HepG2 (cell line): Measurements from ENCODE around the gene RER1. TPM values are rescaled to one million over a fixed set of nuclear protein-coding genes. Genes with fewer than 3 reads are reported as not detected.

Experiments
- ATAC-seq: fragments of 200-7000 bp; cut with Tn5 transposase; 3 replicates; pipeline ENCODE4 v1.9.1; 2020; ENCODE audit warnings: mild to moderate bottlenecking, moderate library complexity
- BruUV-seq: library from RNA; stranded (reverse); fragments of 400-500 nt; replicated peaks from 2 replicates; lab custom pipeline; 2021; lab: Mats Ljungman, UMichigan
- CTCF ChIA-PET: fragments of 300-600 bp; formaldehyde crosslinking; extraction: SDS; loops from one replicate; lab custom pipeline; 2021; ENCODE audit warnings: low total read pairs, inconsistent platforms, low intra/inter-chr PET ratio; lab: Yijun Ruan, JAX
- POLR2A ChIA-PET: fragments of 350-600 bp; sonication (Branson Sonifier 250); formaldehyde crosslinking; loops from one replicate; lab custom pipeline; 2020; ENCODE audit warnings: antibody characterized with exemption, inconsistent platforms; lab: Yijun Ruan, JAX
- DNase-seq: peaks from one replicate; pipeline ENCODE4 v3.0.0-alpha.2; 2015; ENCODE audit warnings: low spot score
- FAIRE-seq: peaks from 3 replicates; lab custom pipeline; 2011; peaks lifted over from hg19 to GRCh38; lab: Jason Lieb, UNC
- H2AFZ ChIP-seq: one replicate; pipeline ENCODE4 v1.6.1; 2011; ENCODE audit warnings: low read length, inconsistent platforms
- H3K27ac ChIP-seq: fragments of 300-600 bp; 3 replicates; pipeline ENCODE4 v1.8.0; 2011; ENCODE audit warnings: mixed run types, mild to moderate bottlenecking, mixed read lengths, low read length, inconsistent platforms; ENCODE audit not compliant: insufficient read depth; ENCODE audit errors: extremely low read length
- H3K27me3 ChIP-seq, 2 experiments: fragments of 200-600 bp in 1 of 2; 2 replicates in 1 of 2; 3 replicates in 1 of 2; pipeline versions ENCODE4 v1.6.0 to v1.8.0; 2011; ENCODE audit warnings: low read length in 2 of 2, mild to moderate bottlenecking in 2 of 2, moderate library complexity in 2 of 2, inconsistent platforms in 1 of 2; ENCODE audit not compliant: insufficient read depth in 2 of 2, control insufficient read depth in 1 of 2
- H3K36me3 ChIP-seq, 2 experiments: fragments of 200-600 bp in 1 of 2; replicated peaks in 1 of 2; 2 replicates in 1 of 2; 3 replicates in 1 of 2; pipeline versions ENCODE4 v1.5.1 to v1.8.0; 2011; ENCODE audit warnings: low read length in 2 of 2, inconsistent platforms in 1 of 2; ENCODE audit not compliant: insufficient read depth in 2 of 2, control insufficient read depth in 1 of 2
- H3K4me1 ChIP-seq: 2 replicates; pipeline ENCODE4 v1.5.1; 2012; ENCODE audit warnings: low read length, inconsistent platforms; ENCODE audit not compliant: insufficient read depth
- H3K4me2 ChIP-seq: 2 replicates; pipeline ENCODE4 v1.6.0; 2011; ENCODE audit warnings: low read depth, low read length, inconsistent platforms
- H3K4me3 ChIP-seq, 3 experiments: fragments of 200-600 bp in 1 of 3; sonication (generic), shearing (Covaris generic) in 1 of 3; replicated peaks in 1 of 3; 2 replicates each; pipeline ENCODE4 v1.5.1; 2011 to 2016; ENCODE audit warnings: low read length in 3 of 3, inconsistent platforms in 2 of 3, low read depth in 2 of 3, mild to moderate bottlenecking in 2 of 3, control low read depth in 1 of 3, mixed read lengths in 1 of 3; ENCODE audit not compliant: insufficient read depth in 1 of 3
- H3K79me2 ChIP-seq: one replicate; pipeline ENCODE4 v1.6.1; 2011; ENCODE audit warnings: low read length, inconsistent platforms; ENCODE audit not compliant: insufficient read depth
- H3K9ac ChIP-seq: 2 replicates; pipeline ENCODE4 v1.6.0; 2011; ENCODE audit warnings: mild to moderate bottlenecking, low read depth, low read length, inconsistent platforms; ENCODE audit not compliant: insufficient read depth
- H3K9me3 ChIP-seq: 2 replicates; pipeline ENCODE4 v1.5.1; 2012; ENCODE audit warnings: mild to moderate bottlenecking, low read length
- H4K20me1 ChIP-seq: 2 replicates; pipeline ENCODE4 v1.6.0; 2011; ENCODE audit warnings: inconsistent platforms, mild to moderate bottlenecking, low read length, moderate library complexity; ENCODE audit not compliant: insufficient read depth
- ARNT2 ChIP-seq: sonication (generic); formaldehyde crosslinking; IDR thresholded peaks from 2 replicates; pipeline ENCODE4 v1.8.0; 2022; ENCODE audit warnings: mild to moderate bottlenecking, low read depth, missing genetic modification reagents, moderate library complexity
- BHLHE40 ChIP-seq: IDR thresholded peaks from 2 replicates; pipeline ENCODE4 v1.6.1; 2011; ENCODE audit warnings: low read length, improper control_type of control experiment
- CEBPB ChIP-seq: IDR thresholded peaks from 2 replicates; pipeline ENCODE4 v1.6.1; 2011; ENCODE audit warnings: low read depth, low read length, improper control_type of control experiment, borderline replicate concordance
- CENPT ChIP-seq: sonication (generic); formaldehyde crosslinking; IDR thresholded peaks from 2 replicates; pipeline ENCODE4 v1.8.0; 2022; ENCODE audit warnings: low read depth, mild to moderate bottlenecking, moderate library complexity, missing genetic modification reagents
- DNMT3B ChIP-seq: conservative IDR thresholded peaks from 2 replicates; pipeline ENCODE4 v1.6.1; 2016; ENCODE audit warnings: missing biosample characterization, control low read depth
- FOXA1 ChIP-seq, 2 experiments: fragments of 450-650 bp in 1 of 2; sonication (generic) in 1 of 2; formaldehyde crosslinking in 1 of 2; IDR thresholded peaks; 2 replicates each; pipeline versions ENCODE4 v1.4.0 to v1.6.1; 2016 to 2020; ENCODE audit warnings: missing genetic modification reagents in 1 of 2
- GABPB1 ChIP-seq: IDR thresholded peaks from 2 replicates; pipeline ENCODE4 v1.6.1; 2016; ENCODE audit warnings: mild to moderate bottlenecking, missing genetic modification reagents, moderate library complexity, missing compliant biosample characterization
- IRF2 ChIP-seq: IDR thresholded peaks from 2 replicates; pipeline ENCODE4 v1.6.1; 2018; ENCODE audit warnings: missing genetic modification reagents, missing compliant biosample characterization
- KLF12 ChIP-seq: sonication (generic); formaldehyde crosslinking; IDR thresholded peaks from 2 replicates; pipeline ENCODE4 v1.4.0; 2020; ENCODE audit warnings: missing genetic modification reagents, borderline replicate concordance
- MTA3 ChIP-seq: sonication (generic); formaldehyde crosslinking; IDR thresholded peaks from 2 replicates; pipeline ENCODE4 v1.4.0; 2020; ENCODE audit warnings: missing genetic modification reagents
- MXD4 ChIP-seq: IDR thresholded peaks from 2 replicates; pipeline ENCODE4 v1.6.1; 2016; ENCODE audit warnings: mild to moderate bottlenecking, missing biosample characterization, missing genetic modification reagents
- RAD21 ChIP-seq: fragments of 450-650 bp; formaldehyde crosslinking; IDR thresholded peaks from 2 replicates; pipeline ENCODE4 v1.5.0; 2020; ENCODE audit warnings: mild to moderate bottlenecking
- RXRB ChIP-seq: IDR thresholded peaks from 2 replicates; pipeline ENCODE4 v1.6.1; 2016; ENCODE audit warnings: borderline replicate concordance, missing genetic modification reagents, missing compliant biosample characterization
- SKI ChIP-seq: fragments of 450-650 bp; IDR thresholded peaks from one replicate; pipeline ENCODE4 v1.6.1; 2018; ENCODE audit warnings: mild to moderate bottlenecking; ENCODE audit not compliant: partially characterized antibody
- TCF12 ChIP-seq, 2 experiments: fragments of 450-650 bp in 1 of 2; sonication (generic) in 1 of 2; formaldehyde crosslinking in 1 of 2; IDR thresholded peaks; 2 replicates each; pipeline versions ENCODE4 v1.6.1 to v1.8.0; 2017 to 2022; ENCODE audit warnings: antibody characterized with exemption in 1 of 2, mild to moderate bottlenecking in 1 of 2, missing genetic modification reagents in 1 of 2, moderate library complexity in 1 of 2
- TP53 ChIP-seq: sonication (generic); formaldehyde crosslinking; conservative IDR thresholded peaks from 2 replicates; pipeline ENCODE4 v1.4.0; 2020; ENCODE audit warnings: missing genetic modification reagents
- ZNF124 ChIP-seq: sonication (generic); formaldehyde crosslinking; IDR thresholded peaks from 2 replicates; pipeline ENCODE4 v1.4.0; 2020; ENCODE audit warnings: missing genetic modification reagents
- ZSCAN20 ChIP-seq: sonication (generic); formaldehyde crosslinking; IDR thresholded peaks from 2 replicates; pipeline ENCODE4 v1.4.0; 2020; ENCODE audit warnings: missing genetic modification reagents, mild to moderate bottlenecking, borderline replicate concordance
- WGBS: methylation state at CpG from one replicate; pipeline ENCODE4 v1.1.6; 2017; ENCODE audit warnings: low lambda C conversion rate; 5-methylcytosine and 5-hydroxymethylcytosine counted together
- in situ Hi-C: cut with HindIII; loops from 2 replicates; pipeline ENCODE4 v1.10.0; 2017; ENCODE audit warnings: low pct_unique_long_range_greater_than_20kb; ENCODE audit not compliant: extremely low pct_ligation_motif_present
- intact Hi-C: fragments of 100-400 bp; cut with micrococcal nuclease; formaldehyde crosslinking; loops from one replicate; pipeline ENCODE4 v1.10.0; 2022; ENCODE audit not compliant: unreplicated experiment
- polyA plus RNA-seq, 8 experiments: library from polyadenylated mRNA; depleted of rRNA in 3 of 8; stranded (reverse) in 7 of 8; unstranded in 1 of 8; fragments of >200 nt; fragmentation: Illumina TruSeq in 4 of 8; extraction: Trizol in 4 of 8; gene quantifications; 2 replicates each; pipeline versions ENCODE4 v1.2.1 to v1.2.3, GENCODE V29; 2011 to 2016; ENCODE audit warnings: low read depth in 4 of 8, missing spikeins in 1 of 8, mixed read lengths in 1 of 8; ENCODE audit not compliant: insufficient read depth in 1 of 8
- total RNA-seq, 5 experiments: library from RNA; depleted of rRNA; stranded (reverse); fragments of >200 nt; fragmentation: Illumina TruSeq; extraction: Trizol; gene quantifications; 2 replicates each; pipeline ENCODE4 v1.2.3, GENCODE V29; 2016; ENCODE audit warnings: low read depth in 1 of 5
- TF ChIP-seq, protein P1 (sequence below): sonication (generic); formaldehyde crosslinking; IDR thresholded peaks from 2 replicates; pipeline ENCODE4 v1.4.0; 2020; ENCODE audit warnings: missing genetic modification reagents, borderline replicate concordance

The RER1 gene
- total and polyA plus RNA-seq, 2 of the 13 experiments (the other 11 are each of a cell fraction or from before 2014, with no cell fraction given) = 128 to 164 TPM

DNA sequence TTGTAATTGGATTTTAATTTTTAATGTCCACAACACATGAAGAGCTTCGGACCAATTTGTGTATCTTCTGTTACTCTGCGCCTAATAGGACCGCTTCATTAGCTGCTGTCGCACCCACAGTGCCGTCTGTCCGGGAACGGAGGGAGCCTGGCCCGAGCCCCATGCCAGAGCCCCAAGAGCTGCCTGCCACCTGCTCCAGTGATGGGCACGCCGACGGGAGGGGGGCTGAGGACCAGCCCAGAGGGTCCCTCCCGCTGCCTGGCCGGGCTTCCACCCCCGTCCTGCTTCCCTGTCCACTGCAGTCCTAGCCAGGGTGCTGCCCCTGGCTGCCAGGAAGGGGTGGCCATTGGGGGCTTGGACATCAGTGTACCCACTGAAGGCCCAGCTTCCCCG, 54.2 kb downstream of the RER1 start:
- intact Hi-C loops (no loop called here), in situ Hi-C loops (no loop called here)
- Histone ChIP-seq H3K4me1 (no peaks in the 10 kb centered on the region; the same call in 1 of the 2 replicates), H3K27me3 (peaks cover 40 to 84% of the 10 kb centered on the region in 2 experiments), H3K36me3 (no peaks in the 10 kb centered on the region), H4K20me1 (peaks cover 3% of the 10 kb centered on the region; the same call in 1 of the 2 replicates), H3K9me3 (no peaks in the 10 kb centered on the region), H3K27ac (no peak overlapping the region), H3K4me2 (no peak overlapping the region), H3K4me3 (no peak overlapping the region), H2AFZ (no peak overlapping the region), H3K9ac (no peak overlapping the region), H3K79me2 (no peaks in the 10 kb centered on the region)
- ChIA-PET CTCF (no interaction called here), POLR2A (no interaction called here)
- no peak for DNase-seq
- 19% methylated on average over 6 of the region's 15 CpGs for WGBS
- BruUV-seq = no TSS peak
- no peak for ATAC-seq
- FAIRE-seq = no peak
- TF ChIP-seq ZNF124 (no peak), TP53 (CRISPR knock-in tag) (no peak), ARNT2 (CRISPR knock-in tag) (no peak), RXRB (CRISPR knock-in tag) (no peak), RAD21 (CRISPR knock-in tag) (no peak), DNMT3B (CRISPR knock-in tag) (no peak), ZSCAN20 (CRISPR knock-in tag) (no peak), BHLHE40 (no peak), CENPT (CRISPR knock-in tag) (no peak), MXD4 (CRISPR knock-in tag) (no peak), SKI (no peak), FOXA1 (IDR thresholded peaks at IDR 0.05) (no peak), FOXA1 (CRISPR knock-in tag; IDR thresholded peaks at IDR 0.05) (no peak), KLF12 (CRISPR knock-in tag) (no peak), IRF2 (CRISPR knock-in tag) (no peak), GABPB1 (CRISPR knock-in tag) (no peak), TCF12 (IDR thresholded peaks at IDR 0.05) (no peak), TCF12 (CRISPR knock-in tag; IDR thresholded peaks at IDR 0.05) (no peak), MTA3 (no peak), CEBPB (no peak)
- TF ChIP-seq, protein P1, sequence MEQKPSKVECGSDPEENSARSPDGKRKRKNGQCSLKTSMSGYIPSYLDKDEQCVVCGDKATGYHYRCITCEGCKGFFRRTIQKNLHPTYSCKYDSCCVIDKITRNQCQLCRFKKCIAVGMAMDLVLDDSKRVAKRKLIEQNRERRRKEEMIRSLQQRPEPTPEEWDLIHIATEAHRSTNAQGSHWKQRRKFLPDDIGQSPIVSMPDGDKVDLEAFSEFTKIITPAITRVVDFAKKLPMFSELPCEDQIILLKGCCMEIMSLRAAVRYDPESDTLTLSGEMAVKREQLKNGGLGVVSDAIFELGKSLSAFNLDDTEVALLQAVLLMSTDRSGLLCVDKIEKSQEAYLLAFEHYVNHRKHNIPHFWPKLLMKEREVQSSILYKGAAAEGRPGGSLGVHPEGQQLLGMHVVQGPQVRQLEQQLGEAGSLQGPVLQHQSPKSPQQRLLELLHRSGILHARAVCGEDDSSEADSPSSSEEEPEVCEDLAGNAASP (CRISPR knock-in tag) = no peak
